HG02885 (cell line): ENCODE results near the gene SMTNL1.
"Not testable (repeated sequence)": the region's sequence is repeated elsewhere in the genome, so short reads cannot be mapped to it uniquely, and the experiment has no call there.

ENCODE experiments used
- ATAC-seq: cut with Tn5 transposase; IDR thresholded peaks from one replicate; pipeline ENCODE4 v1.9.1; 2021; ENCODE audit warnings: mild to moderate bottlenecking; ENCODE audit not compliant: unreplicated experiment, poor library complexity

SMTNL1 gene

DNA sequence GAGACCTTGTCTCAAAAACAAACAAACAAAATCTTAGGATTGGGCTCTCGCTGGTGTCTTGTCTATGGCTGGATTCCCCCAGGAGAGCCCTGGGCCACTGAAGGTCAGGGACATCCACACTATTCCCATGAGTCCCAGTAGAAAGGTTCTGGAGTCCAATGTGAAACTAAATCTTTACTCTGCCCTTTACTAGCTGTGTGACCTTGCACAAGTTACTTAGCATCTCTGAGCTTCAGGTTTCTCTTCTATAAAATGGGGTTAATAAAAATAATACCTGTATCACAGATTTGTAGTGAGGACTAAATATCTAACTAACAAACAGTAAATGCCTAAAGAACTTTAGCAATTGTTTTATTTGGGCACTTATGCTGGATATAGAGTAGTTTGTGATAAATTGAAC is 30.9 kb upstream of the SMTNL1 start:
- no peak for ATAC-seq

GRCh38 chr11:57508341-57509170 is 28.8 kb upstream of the SMTNL1 start:
- ATAC-seq, result no peak

GRCh38 chr11:57511741-57512430 is 25.5 kb upstream of the SMTNL1 start:
- no peak for ATAC-seq

DNA sequence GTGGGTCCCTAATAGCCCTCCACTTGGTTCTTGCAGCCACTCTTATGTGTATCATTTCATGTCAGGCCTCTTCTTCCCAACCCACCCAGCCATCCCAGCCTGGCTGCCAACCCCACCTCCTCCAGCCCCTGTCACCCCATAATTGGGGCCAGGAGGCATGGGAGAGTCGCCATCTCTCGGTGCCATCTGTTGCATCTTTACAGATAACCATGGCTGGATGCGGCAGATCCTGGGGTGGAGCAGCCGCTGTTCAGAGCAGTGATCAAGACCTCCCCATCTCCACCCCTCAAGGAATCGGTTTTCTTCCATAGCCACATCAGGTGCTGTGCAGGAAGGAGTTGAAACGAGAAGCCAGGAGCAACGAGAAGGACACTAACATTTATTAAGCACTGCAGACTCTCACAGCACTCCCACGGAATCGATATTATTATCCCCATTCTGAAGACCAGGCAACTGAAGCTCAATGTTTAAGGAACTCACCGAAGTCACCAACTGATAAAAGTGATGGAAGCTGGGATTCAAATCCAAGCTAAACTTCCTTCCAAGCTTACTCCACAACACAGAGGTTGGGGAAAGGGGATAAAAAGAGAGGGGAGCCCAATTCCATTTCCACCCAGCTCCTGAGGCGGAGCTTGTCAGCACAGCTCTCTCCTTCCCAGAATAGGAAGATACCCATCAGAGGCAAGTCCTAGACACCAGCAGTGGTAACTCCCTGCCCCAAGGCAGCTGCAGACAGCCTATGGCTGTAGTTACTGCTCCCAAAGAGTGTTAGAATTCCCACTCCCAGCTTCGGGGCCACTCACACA is 24.5 kb upstream of the SMTNL1 start:
- ATAC-seq, result no peak

DNA sequence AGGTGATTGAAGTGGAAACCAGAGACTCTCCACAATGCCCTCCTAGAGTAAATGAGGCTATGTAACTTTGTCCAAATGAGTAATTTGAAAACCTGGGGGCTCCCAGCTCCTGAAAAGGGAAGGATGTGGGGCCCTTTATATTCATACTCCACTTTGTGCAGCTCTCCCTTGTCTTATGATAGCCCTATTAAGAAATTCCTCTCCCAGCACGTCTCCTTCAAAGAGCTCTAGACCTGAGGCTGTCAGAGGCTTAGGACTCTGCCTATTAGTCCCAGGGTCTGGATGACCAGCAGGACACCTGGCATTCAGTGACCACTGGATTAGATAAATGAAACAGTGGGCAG is 24.0 kb upstream of the SMTNL1 start:
- no peak for ATAC-seq

DNA sequence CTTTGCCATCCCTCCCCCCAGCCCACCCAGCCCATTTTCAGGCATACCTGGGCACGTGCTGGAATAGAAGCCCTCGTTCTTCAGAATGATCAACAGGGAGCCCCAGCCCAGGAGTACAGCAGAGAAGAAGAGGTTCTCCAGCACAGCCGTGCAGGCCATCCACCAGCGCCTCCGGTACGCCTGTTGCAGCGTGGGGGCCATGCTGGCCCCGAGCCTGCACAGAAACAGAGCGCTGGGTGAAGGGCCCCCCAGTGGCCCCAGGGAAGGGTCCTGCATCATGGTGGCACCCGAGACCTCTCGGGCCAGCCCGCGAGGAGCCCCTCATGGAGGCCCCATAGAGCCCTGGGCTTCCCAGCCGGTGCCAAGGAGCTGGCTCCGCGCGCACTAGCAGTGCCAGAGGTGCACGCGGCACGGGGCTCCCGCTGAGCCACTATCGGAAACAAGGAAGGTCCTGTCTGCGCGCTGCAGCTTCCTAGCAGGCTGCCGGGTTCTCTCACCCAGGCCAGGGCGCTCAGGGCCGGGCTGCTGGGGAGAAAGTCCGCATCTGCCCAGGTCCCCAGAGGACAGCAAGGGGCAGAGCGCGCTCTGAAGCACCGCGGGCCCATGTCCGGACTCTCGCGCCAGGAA is 23.4 kb upstream of the SMTNL1 start:
- ATAC-seq, result peak; percentile 45

GRCh38 chr11:57514538-57515331 is 22.7 kb upstream of the SMTNL1 start:
- peak; percentile 49 for ATAC-seq

DNA sequence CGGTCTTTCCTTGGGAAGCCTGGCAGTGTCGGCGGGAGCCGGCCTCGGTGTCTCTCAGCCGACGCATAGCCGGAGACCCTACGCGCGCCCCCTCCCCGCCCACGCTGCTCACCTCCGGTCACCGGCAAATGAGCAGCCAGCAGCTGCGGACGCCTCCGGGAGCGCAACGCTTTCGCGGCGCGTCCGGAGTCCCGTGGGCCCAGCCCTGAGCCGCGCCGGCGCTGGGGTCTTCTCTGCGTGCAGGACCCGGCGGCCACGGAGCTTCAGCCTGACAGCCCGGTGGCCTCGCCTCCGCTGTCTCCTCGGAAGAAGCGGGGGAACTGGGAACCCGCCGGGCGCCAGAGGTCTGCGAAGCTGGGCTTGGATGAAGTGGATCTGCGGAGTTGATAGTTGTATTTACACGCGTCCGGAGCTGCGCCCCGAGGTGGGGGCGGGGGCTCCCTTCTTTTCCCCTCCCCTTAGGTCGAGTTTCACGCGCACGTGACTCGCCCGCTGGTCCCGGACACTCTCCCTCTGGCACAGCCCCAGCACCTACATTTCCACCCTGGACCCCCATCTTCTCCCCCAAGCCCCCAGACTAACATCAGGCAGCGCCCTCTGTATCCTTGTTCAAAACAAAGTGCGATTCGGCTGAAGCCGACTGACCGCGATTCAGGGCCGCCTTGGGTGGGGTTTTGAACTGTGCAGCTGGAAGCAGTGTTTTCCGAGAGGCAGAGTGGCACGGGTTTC is 21.9 kb upstream of the SMTNL1 start, which contains the start of gene SLC43A1:
SLC43A1 (minus strand) TSS at position 371 of the 729 bp plus-strand sequence. CDS start 1,591 bp downstream, outside the sequence.
- ATAC-seq, result peak; percentile 54

GRCh38 chr11:57516061-57516443 is 21.3 kb upstream of the SMTNL1 start:
- no peak for ATAC-seq

- ATAC-seq, result no peak
Measured at GRCh38 chr11:57521116-57521515, 16.3 kb upstream of the SMTNL1 start.

DNA sequence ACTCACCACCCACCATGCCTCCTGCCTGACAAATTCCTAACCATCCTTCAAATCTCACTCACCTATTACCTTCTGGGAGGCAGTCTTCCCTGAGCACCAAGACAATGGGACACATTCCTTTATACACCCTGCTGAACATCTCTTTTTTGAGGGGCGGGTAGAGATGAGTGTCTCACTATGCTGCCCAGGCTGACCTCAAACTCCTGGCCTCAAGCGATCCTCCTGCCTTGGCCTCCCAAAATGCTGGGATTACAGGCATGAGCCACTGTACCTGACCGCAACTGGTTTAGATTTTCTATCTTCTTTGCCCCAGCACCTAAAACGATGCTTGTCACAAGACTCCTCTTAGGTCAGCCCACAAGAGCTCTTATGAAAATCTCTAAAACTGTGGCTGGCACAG is 14.0 kb upstream of the SMTNL1 start:
- no peak for ATAC-seq

GRCh38 chr11:57527056-57527631 is 10.3 kb upstream of the SMTNL1 start:
- ATAC-seq, result no peak

DNA sequence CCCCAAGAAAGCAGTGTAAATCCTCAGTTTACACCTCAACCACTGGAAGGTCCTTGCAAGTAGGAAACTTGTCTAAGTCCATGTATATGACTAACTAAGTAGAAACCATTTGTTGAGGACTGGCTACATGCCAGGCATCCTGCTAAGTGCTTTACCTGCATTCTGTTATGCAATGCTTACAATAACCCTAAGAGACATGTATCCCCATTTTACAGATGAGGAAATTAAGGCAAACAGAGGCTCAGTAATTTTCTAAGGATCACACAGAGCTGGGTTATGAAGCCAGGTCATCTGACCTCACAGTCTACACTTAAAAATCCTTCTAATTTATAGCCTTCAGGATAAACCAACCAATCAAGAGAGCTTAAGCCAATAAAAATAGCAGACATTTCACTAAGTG is 8.4 kb upstream of the SMTNL1 start:
- no peak for ATAC-seq

DNA sequence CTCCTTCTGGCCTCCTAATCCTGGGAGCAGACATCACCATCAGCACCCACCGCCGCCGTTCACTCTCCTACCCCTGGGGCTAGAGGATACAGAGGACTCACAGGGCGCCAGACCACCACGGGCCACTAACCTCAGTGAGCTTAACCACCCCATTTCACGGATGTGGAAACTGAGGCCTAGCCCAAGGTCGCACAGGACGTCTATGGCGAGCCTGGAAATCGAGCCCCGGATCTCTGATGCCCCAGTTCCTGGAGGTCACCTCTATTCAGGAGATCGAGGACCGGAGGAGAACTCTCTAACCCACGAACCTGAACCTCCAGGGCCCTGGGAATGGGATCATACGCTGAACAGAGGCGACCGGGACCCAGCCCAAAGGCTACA is 7.2 kb upstream of the SMTNL1 start:
- peak; percentile 7 for ATAC-seq

DNA sequence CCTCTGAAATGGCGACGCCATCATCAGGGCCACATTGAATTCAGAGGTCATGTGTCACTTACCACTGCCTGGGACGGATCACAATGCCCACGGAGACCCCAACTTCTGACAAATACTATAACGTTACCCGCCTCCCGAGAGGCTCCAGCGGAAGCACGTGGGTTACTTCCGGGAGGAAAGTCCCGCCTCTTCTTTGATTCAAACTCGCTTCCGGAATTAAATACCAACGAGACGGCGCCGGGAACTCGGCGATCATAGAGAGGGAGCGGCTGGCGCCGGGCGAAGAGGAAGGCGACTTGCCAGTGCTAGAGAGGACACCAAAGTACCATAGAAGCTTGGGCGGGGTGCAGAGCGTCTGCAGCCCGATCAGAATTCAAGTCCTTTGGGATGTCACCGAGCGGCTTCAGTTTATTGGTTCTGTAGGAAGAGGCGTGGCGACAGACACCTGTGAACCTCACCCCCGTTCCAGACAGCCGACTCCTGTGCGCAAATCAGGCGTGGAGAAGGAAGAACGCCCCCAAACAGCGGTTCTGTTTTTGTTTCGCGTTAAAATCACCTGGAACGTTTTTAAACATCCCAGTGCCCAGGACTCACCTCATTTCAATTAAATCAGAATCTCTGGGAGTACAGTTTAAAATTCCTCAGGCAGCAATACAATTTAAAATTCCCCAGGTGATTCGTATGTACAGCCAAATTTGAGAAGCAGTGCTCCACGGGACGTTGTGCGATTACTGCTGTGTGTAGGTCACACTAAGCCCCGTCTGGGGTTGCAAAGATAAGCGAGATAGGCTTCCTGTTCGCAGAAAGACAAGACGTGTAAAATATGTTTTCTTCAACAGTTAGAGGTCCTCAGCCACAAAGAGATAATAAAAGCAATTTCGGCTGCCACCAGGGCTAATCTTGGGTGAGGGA is 6.5 kb upstream of the SMTNL1 start, which contains the start of gene TIMM10:
TIMM10 (minus strand) TSS at position 159 of the 912 bp plus-strand sequence. CDS start 565 bp downstream, outside the sequence.
- peak; percentile 97 for ATAC-seq

- ATAC-seq, result not testable (repeated sequence)
Measured at GRCh38 chr11:57534449-57534848, 2.9 kb upstream of the SMTNL1 start.

DNA sequence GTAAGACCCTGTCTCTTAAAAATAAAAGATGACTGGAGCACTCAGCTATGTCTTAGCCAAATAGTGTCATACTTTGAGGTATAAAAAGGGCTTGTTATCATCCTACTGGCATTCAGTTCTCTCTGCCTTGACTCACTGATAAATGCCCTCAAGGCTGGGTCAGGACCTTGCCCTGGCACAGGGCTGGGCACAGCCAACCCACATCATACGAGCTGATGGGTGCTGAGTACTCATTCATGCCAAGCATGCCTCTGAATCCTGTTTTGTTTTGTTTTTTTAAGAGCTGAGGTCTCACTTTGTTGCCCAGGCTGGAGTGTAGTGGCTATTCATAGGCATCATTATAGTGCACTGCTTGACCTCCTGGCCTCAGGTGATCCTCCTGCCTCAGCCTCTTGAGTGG is 1.9 kb downstream of the SMTNL1 start:
- no peak for ATAC-seq

DNA sequence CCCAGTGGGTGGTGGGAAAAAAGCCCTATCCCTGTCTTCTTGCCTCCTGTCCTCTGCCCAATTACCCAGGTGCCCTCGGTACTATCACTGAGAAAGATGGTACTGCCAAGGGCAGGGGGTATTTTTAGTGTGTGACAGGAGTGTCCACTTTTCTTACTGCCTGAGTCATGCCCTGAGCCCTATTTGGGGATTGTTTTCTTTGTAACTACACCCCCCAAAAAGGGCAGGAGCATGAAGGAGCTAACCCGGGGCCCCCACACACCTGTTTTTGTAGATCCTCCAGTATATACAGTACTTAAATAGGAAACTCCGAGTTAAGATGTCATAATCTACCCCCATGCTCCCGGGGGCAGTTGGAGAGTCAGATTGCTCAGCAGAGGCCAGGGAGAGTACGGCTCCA is 3.8 kb downstream of the SMTNL1 start:
- ATAC-seq, result no peak
